ENCODE data around the gene PIN4.
"Not testable (repeated sequence)": the region's sequence is repeated elsewhere in the genome, so short reads cannot be mapped to it uniquely, and the experiment has no call there.

PIN4 gene

DNA sequence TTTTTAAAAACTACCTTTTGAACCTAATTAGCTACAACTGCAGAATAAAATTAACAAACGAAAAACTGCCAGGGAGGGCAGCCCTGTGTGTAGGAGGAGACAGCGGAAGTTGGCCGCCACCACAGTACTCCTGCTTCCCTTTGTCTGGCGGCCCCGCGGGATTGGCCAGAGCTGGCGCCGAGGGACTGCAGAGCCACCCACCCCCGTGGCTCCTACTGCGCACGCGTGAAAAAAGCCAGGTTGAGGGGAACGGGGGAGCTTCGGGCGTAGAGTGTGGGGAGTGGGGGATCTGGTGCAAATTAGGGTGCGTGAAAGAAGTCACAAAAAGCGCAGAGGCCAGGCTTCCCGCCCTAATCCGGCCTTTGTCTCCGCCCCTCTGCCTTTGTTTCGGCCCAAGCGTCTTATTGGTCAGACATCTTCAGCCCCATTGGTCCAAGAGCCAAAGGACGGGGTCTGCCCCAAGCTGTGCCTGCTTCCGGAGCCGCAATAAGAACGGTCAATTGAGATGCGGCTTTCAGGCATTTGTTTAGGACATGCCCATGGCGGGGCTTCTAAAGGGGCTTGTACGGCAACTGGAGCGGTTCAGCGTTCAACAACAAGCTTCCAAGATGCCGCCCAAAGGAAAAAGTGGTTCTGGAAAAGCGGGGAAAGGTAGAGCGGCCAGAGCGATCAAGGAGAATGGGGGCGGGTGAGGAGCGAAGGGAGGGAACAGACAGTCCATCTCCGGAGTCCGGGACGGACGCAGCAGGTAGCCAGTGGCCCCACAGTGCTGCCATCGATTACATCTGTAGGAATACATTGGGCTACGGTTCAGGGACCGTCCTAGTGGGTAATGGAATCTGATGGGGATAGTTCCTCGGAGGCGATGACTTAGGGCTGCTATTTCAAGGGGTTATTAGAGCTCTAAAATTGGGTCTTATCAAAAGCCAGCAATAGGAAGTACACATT lies at the start of gene PIN4:
TSS of gene PIN4 (plus strand) at position 580 of the 948 bp plus-strand sequence. CDS start at position 609, 29 bp downstream.
- ATAC-seq: peak; percentile 95 to 96

- no peak for ATAC-seq
Measured at GRCh38 chrX:72132456-72132855, 49.1 kb upstream of the PIN4 start.

DNA sequence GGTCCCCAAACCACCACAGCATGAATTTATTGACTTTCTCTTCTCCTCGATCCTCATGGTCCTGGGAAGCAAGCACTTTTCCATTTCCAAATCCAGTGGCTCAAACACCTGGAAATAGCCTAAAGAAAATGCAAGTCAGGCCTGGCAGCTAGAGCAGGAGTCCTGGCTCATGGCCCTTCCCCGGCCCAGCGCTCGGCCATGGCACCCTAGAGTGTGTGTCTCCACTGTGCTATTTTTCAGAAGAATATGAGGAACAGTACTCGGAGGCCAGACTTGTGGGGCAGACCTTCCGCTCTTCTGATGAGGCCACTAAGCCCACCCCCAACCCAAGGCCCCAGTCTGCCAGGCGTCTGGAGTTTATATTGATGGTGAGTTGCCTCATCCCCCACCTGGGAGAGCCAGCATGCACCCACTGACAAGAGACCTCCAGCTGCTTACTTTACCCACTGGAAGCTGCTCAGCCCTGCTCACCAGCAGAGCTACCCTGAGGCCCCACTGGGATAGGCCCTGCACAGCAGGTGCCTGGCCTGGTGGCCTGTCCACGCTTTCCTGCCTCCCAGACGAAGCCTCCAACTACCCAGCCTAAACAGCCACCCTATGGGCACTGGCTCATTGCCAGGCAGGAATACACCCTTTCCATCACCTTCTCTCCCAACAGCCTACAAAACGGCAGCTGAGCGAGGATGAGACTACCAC lies 47.6 kb upstream of the PIN4 start:
- no peak for ATAC-seq

DNA sequence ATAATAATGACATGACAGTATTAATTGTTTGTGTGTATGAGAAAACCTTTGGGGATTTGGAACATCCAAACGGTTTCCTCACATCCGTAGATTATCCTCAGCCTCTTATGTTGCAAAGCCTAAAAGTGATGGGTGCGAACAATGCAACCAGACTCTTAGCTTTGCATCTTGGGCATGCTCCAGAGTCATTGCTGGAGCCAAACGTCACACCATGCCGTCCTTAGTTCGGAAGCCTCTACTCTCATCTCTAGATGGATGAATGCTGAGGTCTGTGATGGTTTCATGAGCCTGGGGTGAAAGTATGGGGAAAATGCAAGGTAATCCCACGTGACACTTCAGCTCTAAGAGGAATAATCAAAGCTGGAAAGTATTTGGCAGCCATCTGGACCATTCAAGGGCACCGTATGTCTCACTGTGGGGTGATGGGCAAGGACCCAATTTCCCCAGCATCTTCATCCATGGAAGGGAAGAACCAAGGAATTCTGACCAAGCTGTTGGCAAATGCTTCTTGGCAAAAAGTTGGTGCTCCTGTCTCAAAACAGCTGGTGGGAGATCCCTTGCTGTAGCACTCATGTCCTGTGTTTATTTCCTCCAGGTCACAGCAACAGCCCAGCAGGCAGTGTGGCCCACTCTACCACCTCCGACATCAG lies 43.6 kb upstream of the PIN4 start:
- ATAC-seq: no peak

DNA sequence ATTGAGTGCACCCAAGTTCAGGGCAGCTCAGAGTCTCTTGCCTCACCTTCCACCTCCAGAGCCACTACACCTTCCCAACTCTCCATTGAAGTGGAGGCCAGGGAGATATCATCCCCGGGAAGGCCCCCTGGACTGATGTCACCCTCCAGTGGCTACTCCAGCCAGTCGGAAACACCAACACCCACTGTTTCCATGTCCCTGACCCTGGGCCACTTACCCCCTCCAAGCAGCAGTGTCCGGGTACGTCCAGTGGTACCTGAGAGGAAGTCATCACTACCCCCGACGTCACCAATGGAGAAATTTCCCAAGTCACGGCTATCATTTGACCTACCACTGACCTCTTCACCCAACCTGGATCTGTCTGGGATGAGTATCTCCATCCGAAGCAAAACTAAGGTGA lies 42.0 kb upstream of the PIN4 start:
- no peak for ATAC-seq

- peak; percentile 35 to 58 for ATAC-seq
Measured at GRCh38 chrX:72141372-72142004, 40.1 kb upstream of the PIN4 start.

GRCh38 chrX:72142094-72142793 lies 39.3 kb upstream of the PIN4 start:
- ATAC-seq: no peak

GRCh38 chrX:72142794-72143608 lies 38.6 kb upstream of the PIN4 start:
- ATAC-seq: no peak

GRCh38 chrX:72143609-72143907 lies 38.0 kb upstream of the PIN4 start:
- ATAC-seq: no peak

DNA sequence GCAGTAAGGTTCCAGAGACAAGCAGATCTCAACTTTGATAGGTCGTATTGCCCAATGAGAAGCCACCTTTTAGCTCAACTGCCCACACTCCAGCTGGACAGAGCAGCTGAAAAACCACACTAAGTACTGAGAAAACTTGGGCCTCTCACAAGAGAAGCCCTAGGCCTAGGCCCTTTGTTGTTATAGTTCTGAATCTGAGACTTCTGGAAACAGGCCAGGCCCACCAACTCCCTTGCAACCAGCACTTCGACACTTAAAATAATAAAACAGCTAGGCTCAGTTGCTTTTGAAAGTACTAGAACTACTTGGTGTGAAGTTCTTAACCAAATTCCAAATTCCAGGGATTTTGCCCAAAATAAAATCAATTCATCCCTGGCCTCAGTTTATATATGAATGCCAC lies 36.4 kb upstream of the PIN4 start:
- ATAC-seq: no peak

- no peak for ATAC-seq
Measured at GRCh38 chrX:72146527-72146926, 35.0 kb upstream of the PIN4 start.

GRCh38 chrX:72158773-72159172 lies 22.8 kb upstream of the PIN4 start:
- no peak for ATAC-seq

- ATAC-seq: no peak
Measured at GRCh38 chrX:72159769-72160168, 21.8 kb upstream of the PIN4 start.

- ATAC-seq: no peak
Measured at GRCh38 chrX:72165551-72165950, 16.0 kb upstream of the PIN4 start.

GRCh38 chrX:72169008-72169728 lies 12.4 kb upstream of the PIN4 start:
- peak; percentile 78 to 88 for ATAC-seq

- not testable (repeated sequence) for ATAC-seq
Measured at GRCh38 chrX:72176289-72176688, 5.3 kb upstream of the PIN4 start.

GRCh38 chrX:72176981-72177380 lies 4.6 kb upstream of the PIN4 start:
- no peak for ATAC-seq

- no peak for ATAC-seq
Measured at GRCh38 chrX:72180539-72180938, 1.0 kb upstream of the PIN4 start.

DNA sequence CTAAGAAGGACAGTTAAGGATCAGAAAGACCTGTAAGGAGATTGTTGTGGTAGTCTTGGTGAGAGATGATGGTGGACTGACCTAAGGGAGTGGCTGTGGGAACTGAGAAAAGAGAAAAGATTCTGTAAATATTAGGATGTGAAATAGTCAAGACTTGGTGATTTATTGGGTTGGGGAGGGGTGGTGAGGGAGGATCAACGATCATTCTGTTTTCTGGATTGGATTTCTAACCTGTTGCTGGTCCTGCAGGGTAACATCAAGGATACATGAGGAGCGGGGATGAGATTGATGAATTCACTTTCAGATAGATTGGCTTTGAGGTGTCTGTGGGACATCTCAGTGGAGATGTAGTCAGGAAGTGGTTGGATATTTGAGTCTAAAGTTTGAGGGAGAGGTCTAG lies 1.4 kb downstream of the PIN4 start:
- no peak for ATAC-seq

GRCh38 chrX:72201836-72202536 lies 20.4 kb downstream of the PIN4 start:
- ATAC-seq: no peak
